Stimulated activated CD8-positive, alpha-beta memory T cell treated with anti-CD3 and anti-CD28 coated beads, Interleukin-15, amount 100 ng/mL, for 4 hours (primary cell): ENCODE data around the gene NGFR.

ENCODE experiments used
- DNase-seq, 2 donors: peaks; one replicate each; pipeline ENCODE4 v3.0.0-alpha.2; 2020; ENCODE audit warnings: low read depth in 2 of 2

The NGFR gene, protein sequence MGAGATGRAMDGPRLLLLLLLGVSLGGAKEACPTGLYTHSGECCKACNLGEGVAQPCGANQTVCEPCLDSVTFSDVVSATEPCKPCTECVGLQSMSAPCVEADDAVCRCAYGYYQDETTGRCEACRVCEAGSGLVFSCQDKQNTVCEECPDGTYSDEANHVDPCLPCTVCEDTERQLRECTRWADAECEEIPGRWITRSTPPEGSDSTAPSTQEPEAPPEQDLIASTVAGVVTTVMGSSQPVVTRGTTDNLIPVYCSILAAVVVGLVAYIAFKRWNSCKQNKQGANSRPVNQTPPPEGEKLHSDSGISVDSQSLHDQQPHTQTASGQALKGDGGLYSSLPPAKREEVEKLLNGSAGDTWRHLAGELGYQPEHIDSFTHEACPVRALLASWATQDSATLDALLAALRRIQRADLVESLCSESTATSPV

DNA sequence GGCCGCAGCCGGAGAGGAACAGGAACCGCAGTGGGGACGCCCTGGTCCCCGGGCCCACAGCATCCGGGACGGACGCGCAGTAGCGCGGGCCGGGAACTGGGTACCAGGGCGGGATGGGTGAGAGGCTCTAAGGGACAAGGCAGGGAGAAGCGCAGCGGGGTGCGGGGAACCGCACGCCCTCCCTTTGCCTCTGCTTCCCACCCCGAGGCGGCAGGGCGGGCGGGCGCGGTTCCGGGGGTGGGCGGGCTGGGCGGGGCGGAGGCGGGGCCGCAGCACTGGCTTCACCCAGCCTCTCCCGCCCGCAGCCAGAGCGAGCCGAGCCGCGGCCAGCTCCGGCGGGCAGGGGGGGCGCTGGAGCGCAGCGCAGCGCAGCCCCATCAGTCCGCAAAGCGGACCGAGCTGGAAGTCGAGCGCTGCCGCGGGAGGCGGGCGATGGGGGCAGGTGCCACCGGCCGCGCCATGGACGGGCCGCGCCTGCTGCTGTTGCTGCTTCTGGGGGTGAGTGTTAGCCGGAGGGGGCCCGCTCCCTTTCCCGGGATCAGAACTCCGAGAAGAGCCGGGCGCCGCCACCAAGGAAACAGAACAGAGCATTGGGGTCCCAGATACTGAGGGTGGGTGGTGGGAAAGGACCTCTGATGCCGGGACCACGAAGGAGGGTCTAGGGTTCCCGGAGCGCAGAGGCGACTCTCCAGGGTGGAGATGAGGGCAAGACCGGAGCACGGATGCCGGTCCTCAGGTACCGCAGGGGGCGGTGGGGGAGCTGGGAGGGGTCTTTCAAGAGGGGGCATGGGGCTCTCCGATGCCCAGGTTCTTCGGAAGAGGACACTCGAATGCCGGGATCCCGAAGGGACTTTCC is at the start of gene NGFR:
Gene NGFR (plus strand): TSS at position 308 of the 856 bp plus-strand sequence. CDS start 125 bp downstream, at position 433.
- DNase-seq: peak in 1 of 2 donors; percentile 53

- DNase-seq: no peak
Measured at GRCh38 chr17:49445591-49445990, 49.5 kb upstream of the NGFR start.

DNA sequence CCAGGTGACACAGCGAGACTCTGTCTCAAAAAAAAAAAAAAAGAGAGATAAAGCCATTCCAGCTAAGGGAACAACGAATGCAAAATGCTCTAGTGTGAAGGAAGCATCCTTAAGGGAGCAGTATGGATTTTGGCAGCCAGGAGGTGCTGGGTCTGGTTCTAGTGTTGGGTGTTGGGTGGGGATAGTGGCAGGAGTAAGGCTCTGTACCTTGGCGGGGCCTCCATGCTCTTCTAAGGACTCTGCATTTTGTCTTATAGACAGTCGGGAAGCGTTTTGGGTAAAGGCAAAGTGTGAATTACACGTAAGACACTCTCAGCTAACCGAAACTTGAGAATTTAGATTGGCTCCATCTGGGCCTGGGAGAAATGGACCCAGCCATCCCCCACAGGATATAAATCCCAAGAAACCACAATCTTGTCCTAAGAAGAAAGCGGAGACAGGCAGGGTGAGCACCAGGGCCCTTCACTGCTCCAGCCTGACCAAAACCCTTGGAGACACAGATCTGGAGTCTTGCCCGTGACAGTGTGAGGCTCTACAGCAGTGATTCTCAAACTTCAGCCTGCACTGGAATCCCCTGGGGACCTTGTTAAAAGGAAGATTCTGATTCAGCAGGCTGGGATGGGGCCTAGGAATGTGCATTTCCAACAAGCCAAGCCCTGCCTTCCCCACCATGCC is 47.3 kb upstream of the NGFR start:
- no peak for DNase-seq

DNA sequence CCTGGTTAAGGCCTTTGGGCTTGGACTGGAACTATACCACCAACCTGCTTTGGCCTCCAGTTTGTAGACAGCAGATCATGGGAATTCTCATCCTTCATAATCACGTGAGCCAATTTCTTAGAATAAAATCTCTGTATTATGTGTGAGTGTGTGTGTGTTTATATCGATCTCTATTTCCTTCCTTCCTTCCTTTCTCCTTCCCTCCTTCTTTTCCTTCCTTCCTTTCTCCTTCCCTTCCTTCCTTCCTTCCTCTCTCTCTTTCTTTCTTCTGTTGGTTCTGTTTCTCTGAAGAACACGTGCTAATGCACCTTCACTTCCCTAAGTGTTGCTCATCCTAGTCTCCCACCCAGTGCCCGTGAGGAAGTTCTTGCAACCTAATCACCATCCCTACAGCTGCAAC is 44.9 kb upstream of the NGFR start:
- no peak for DNase-seq

DNA sequence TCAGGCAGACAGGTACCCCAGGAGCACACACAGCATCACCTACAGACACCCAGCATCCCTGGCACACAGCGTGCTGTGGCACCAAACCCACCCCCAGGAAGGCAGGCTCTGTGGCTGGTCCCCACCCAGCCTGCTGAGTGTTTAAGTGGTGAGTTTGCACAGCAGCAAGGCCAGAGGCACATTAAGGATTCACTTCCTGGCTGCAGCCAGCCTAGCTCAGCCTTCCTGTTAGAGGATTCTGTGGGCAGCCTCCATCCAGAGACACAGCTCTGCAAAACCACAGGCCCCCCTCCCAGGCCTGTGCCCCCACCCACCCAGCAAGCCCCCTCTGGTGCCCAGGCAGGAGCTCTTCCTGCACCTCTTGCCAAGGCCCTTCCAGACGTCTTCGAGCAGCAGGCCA is 44.4 kb upstream of the NGFR start:
- DNase-seq: no peak

DNA sequence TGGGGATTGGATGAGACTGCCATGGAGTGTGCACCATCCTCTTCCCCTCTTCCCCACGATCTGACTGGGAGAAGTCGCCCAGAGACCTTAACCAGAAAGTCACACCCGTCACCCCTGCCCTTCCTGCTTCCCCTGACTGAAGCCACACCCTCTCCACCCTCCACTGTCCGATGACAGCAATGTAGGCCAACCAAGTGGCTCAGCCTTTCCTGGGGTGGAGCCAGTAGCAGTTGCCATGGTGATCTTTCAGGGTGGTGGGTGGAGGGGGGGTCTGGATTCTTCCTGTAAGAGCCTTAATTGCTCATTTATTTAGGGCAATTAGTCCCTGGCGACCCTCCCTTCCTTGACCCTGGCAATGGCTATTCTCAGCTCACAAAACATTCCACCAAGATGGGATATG is 42.9 kb upstream of the NGFR start:
- DNase-seq: no peak

DNA sequence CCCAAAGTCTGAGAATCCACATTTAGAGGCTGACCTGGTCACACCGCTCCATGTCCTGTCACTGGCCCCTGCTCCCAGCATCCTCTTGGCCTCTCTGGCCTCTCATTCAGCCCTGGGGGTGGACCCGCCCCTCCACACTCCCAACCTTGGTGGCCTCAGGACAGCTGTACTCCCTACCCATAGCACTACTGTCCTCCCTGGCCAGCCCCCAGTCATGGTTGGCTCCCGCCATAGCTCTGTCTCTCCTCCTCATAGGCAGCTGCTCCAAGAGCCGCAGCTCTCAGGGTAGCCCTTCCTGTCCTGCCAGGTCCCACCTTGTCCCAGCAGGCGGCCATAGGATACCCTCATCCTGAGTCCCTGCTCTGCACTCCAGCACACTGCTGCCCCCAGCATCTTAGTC is 42.4 kb upstream of the NGFR start:
- no peak for DNase-seq

- no peak for DNase-seq
Measured at GRCh38 chr17:49454050-49454449, 41.0 kb upstream of the NGFR start.

DNA sequence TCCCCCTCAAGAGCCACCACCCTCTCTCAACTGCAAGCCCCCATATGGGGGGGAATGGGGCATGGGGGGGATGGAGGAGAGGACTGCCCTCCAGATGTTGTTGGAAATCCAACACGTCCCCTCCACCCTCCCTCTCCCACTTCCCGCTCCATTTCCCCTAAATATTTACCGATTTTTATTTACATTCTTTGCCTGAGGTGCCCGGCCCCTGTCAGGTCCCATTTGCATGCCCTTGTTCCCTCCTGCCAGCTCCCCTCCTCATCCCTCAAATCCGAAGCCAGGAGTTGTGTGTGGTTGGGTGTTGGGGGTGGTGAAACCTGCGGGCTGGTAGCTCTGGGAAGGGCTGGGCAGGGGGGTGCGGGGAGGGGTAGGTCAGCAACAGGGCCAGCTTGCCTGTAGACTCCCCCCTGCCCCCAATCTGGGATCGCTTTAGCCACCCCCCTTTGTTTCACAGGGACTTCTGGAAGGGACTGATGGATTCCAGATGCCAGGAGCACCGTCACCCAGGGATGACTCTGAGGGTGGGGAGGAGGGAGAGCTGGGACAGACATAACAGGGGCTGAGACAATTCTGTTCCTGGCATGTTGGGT is 39.7 kb upstream of the NGFR start:
- no peak for DNase-seq

DNA sequence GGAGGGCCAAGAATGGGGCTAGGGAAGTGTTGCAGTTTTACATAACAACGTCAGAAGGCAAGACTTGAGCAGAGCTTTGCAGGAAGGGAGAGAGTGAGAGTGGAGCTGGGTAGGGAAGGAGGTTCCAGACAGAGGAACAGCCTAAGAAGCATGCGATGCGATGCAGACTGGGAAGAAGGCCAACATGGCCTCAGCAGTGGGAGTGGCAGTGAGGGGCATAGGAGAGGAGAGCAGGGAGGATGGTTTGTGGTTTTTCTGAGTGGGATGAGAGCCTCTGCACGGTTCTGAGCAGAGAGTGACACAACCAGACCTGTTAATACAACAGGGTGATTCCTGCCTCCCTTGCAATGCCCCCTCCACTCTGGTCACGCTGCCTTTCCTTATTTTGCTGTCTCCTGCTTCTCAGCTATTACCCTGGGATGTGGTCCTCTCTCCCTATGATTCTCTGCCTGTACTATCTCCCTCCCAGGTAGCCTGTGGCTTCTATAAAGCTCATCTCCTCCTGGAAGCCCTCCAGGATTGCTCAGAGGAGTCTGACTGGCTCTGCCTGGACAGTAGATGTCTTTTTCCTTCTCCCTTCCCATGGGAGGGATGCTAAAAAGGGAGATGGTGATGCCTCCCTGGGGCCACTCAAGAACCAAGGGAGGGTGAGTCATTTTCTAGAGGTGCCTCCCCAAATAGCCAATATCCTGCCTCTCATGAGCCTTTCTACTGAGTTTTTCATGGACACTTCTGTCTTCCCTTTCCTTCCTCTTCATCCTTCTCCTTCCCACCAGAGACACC is 38.7 kb upstream of the NGFR start:
- no peak for DNase-seq

DNA sequence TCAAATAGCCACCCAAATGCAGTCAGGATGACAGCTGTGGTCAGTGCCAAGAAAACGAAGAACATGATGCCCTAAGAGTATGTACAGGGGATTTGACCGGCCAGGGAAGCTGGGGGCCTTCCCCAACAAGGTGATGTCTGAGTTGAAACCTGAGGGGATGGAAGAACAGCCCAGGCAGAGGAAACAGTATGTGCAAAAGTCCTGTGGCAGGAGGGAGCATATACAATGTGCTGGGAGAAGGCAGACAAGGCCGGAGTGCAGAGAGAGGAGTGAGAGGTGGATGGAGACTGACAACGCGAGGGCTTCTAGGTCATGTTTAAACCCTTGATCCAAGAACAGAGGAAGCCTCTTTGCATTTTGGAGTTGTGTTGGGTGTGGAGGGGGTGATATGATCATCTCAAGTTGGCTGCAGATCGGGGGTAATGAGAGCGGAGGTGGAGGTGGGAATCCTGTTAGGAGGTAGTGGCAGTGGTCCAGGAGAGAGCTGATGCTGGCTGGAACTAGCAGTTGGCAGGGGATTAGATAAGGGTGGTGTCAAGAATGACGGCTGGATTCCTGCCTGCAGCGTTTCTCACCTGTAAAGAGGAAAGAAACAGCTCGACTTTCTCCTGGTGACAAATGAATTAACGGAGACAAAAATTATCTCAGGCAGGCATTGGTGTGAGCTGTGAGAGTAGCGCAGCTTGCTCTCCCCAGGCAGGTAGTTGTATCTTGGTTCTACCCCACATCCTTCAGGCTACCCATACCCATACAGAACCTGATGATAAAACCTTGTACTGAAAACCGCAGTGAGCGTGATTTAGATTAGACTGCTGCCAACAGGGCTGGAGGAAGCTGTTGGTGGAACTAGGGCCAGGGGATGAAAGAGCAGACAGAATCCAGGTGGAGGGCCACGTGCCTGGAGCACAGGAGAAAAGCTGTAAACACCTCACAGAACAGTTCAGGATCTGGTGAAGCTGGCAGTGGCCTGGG is 37.2 kb upstream of the NGFR start:
- DNase-seq: no peak

GRCh38 chr17:49459401-49459984 is 35.6 kb upstream of the NGFR start:
- no peak for DNase-seq

- DNase-seq: no peak
Measured at GRCh38 chr17:49460401-49460800, 34.7 kb upstream of the NGFR start.

DNA sequence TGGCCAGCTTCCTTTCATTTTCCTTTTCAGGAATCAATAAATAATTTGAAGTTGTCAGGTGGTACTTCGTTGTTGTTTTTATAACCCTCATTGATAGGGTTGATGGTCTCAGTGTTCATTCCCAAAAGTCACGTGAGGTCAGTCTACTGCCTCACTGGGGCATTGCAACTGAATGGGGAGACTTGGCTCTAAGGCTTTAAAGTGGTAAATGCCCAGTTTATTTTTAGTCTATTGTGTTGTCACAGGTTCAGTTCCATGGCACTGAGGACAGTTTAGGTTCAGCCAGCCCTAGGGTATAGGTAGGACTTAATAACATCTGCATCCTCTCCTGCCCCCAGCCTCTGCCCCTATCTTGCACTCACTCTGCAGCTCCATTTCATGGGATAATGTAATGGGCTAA is 33.5 kb upstream of the NGFR start:
- DNase-seq: no peak

DNA sequence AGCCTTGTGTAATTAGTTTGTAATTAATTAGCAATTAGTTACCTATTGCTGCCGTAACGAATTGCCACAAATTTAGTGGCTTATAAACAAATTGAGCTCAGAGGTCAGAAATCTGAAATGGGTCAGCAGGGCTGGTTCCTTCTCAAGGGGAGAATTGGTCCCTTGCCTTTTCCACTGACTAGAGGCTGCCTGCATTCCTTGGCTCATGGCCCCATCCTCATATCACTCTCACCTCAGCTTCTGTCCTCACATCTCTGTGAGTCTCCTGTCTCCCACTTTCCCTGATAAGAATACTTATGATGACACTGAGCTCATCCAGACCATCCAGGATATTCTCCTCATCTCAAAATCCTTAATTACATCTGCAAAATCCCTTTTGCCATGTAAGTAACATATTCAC is 31.0 kb upstream of the NGFR start:
- no peak for DNase-seq

DNA sequence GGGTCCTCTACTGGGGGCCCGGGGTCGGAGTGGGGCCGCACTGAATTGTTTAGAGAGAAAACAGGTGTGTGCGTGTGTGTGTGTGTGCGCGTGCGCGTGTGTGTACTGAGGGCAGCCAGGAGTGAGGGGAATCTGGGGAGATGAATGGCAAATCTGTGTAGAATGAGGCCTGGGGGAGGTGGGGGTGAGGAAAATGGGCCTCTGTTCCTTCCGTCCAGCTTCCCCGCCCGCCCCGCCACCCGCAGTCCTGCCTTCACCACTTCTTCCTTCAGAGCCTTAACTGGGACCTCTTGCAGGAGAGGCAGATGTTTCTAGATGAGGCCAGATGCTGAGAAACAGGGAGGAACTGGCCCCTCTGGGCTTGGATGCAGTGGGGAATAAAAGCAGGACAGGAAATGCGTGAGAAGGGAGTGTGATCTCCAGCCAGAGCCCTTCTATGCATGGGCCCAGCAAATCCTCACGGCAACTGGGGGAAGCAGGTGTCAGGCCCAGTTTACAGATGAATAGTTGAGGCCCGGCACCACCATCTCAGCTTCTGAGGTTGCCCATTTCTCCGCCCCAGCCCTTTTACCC is 29.7 kb upstream of the NGFR start:
- DNase-seq: no peak

- no peak for DNase-seq
Measured at GRCh38 chr17:49466436-49466835, 28.7 kb upstream of the NGFR start.

DNA sequence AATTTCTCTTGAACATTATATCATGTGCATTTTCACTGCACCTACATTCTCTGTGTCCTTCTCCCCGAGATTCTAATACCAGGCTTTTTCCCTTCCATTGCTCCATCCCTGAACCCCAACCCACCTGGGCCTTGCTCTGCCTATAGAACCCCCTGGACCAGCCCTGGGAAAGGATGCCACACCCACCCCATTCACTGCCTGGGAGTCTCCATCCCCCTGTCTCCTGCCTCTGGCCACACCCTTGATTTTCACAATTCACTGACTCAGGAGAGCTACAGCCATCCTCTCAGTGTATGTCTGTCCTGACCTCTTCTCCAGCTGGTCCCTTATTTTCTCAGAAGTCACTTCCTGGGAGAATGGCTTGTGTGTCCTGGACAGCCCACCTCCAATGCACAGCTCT is 27.9 kb upstream of the NGFR start:
- DNase-seq: no peak

- DNase-seq: no peak
Measured at GRCh38 chr17:49468811-49469385, 26.2 kb upstream of the NGFR start.
